ENCODE results near the gene FADS2. TPM values are rescaled to one million over a fixed set of nuclear protein-coding genes. Genes with fewer than 3 reads are reported as not detected.
A peak's percentile ranks its signal among the peaks of the same experiment; 100 is the strongest.

FADS2 gene
- total and polyA plus RNA-seq, 9 of the 15 experiments (the other 6 are each of a cell fraction or from before 2014, with no cell fraction given): 2.9 to 42.8 (median 16.2) TPM

DNA sequence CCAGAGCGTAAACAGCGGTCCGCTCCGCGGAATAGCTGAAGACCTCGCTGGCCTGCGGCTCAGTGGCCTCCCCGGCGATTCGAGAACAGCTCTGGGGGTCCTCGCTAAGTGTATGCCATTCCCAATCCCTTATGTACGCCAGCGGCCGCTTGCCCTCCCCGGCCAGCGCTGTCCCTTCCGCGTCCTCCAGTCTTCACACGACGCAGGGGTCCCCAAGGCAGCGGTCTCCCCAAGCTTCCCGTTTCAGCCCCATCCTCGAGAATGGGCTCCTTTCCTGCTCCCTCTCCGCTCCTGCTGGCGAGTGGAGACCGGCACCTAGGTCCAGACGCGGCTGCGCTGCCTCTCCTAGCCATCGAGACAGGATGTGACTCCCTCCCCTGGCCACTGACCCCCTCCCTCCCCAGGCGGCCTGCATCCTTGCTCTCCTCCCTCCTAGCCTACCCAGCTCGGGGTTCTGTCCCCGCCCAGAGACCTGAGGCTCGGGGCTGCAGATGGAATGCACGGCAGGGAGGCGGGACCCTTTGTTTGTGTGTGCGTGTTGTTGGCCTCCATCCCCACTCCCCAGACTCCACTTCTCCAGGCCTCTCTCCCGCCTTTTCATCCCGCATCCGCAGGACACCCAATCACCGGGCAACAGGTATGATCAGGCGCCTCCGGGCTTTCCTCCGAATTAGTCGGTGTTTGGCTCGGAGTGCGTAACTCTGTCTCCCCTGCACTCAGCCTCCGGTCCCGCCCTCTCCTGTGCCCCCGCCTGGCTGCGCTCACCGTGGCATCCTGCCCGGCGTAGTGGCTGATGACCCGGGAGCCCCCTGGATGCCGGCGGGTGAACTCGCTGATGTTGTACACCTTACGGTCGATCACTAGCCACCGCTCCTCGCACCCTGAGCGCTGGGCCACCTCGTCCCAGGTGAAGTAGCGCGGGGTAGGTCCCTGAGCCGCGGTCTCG is 12.0 kb upstream of the FADS2 start (continued):
- TF ChIP-seq, protein P1, sequence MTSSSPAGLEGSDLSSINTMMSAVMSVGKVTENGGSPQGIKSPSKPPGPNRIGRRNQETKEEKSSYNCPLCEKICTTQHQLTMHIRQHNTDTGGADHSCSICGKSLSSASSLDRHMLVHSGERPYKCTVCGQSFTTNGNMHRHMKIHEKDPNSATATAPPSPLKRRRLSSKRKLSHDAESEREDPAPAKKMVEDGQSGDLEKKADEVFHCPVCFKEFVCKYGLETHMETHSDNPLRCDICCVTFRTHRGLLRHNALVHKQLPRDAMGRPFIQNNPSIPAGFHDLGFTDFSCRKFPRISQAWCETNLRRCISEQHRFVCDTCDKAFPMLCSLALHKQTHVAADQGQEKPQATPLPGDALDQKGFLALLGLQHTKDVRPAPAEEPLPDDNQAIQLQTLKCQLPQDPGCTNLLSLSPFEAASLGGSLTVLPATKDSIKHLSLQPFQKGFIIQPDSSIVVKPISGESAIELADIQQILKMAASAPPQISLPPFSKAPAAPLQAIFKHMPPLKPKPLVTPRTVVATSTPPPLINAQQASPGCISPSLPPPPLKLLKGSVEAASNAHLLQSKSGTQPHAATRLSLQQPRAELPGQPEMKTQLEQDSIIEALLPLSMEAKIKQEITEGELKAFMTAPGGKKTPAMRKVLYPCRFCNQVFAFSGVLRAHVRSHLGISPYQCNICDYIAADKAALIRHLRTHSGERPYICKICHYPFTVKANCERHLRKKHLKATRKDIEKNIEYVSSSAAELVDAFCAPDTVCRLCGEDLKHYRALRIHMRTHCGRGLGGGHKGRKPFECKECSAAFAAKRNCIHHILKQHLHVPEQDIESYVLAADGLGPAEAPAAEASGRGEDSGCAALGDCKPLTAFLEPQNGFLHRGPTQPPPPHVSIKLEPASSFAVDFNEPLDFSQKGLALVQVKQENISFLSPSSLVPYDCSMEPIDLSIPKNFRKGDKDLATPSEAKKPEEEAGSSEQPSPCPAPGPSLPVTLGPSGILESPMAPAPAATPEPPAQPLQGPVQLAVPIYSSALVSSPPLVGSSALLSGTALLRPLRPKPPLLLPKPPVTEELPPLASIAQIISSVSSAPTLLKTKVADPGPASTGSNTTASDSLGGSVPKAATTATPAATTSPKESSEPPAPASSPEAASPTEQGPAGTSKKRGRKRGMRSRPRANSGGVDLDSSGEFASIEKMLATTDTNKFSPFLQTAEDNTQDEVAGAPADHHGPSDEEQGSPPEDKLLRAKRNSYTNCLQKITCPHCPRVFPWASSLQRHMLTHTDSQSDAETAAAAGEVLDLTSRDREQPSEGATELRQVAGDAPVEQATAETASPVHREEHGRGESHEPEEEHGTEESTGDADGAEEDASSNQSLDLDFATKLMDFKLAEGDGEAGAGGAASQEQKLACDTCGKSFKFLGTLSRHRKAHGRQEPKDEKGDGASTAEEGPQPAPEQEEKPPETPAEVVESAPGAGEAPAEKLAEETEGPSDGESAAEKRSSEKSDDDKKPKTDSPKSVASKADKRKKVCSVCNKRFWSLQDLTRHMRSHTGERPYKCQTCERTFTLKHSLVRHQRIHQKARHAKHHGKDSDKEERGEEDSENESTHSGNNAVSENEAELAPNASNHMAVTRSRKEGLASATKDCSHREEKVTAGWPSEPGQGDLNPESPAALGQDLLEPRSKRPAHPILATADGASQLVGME (CRISPR knock-in tag; IDR thresholded peaks at IDR 0.05): no peak
- TF ChIP-seq SAP30 (IDR thresholded peaks at IDR 0.05; ENCODE audit: borderline replicate concordance, insufficient read depth, low read depth, low read length, poor library complexity, severe bottlenecking) (peak; percentile 54), GATAD2A (IDR thresholded peaks at IDR 0.05) (no peak), EZH2 (IDR thresholded peaks at IDR 0.05; ENCODE audit: borderline replicate concordance, low read depth, low read length) (no peak), ZNF175 (CRISPR knock-in tag; IDR thresholded peaks at IDR 0.05; ENCODE audit: low read depth) (no peak), NCOR1 (IDR thresholded peaks at IDR 0.05) (no peak), MYC (IDR thresholded peaks at IDR 0.05; ENCODE audit: low read depth, low read length) (no peak), MYC (CRISPR knock-in tag; IDR thresholded peaks at IDR 0.05; ENCODE audit: borderline replicate concordance, low read depth) (no peak), PHF8 (IDR thresholded peaks at IDR 0.05; ENCODE audit: borderline replicate concordance, low read length) (no peak), PHB (CRISPR knock-in tag; IDR thresholded peaks at IDR 0.05) (no peak), HEY1 (CRISPR knock-in tag; IDR thresholded peaks at IDR 0.05; ENCODE audit: borderline replicate concordance) (no peak), TAF1 (IDR thresholded peaks at IDR 0.05; ENCODE audit: control insufficient read depth, extremely low read depth, insufficient read depth, low read length, severe bottlenecking) (peak; percentile 51)
- TF ChIP-seq, protein P2, sequence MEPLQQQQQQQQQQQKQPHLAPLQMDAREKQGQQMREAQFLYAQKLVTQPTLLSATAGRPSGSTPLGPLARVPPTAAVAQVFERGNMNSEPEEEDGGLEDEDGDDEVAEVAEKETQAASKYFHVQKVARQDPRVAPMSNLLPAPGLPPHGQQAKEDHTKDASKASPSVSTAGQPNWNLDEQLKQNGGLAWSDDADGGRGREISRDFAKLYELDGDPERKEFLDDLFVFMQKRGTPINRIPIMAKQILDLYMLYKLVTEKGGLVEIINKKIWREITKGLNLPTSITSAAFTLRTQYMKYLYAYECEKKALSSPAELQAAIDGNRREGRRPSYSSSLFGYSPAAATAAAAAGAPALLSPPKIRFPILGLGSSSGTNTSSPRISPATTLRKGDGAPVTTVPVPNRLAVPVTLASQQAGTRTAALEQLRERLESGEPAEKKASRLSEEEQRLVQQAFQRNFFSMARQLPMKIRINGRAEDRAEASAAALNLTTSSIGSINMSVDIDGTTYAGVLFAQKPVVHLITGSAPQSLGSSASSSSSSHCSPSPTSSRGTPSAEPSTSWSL (CRISPR knock-in tag; IDR thresholded peaks at IDR 0.05; ENCODE audit: borderline replicate concordance): no peak
- TF ChIP-seq, protein P3, sequence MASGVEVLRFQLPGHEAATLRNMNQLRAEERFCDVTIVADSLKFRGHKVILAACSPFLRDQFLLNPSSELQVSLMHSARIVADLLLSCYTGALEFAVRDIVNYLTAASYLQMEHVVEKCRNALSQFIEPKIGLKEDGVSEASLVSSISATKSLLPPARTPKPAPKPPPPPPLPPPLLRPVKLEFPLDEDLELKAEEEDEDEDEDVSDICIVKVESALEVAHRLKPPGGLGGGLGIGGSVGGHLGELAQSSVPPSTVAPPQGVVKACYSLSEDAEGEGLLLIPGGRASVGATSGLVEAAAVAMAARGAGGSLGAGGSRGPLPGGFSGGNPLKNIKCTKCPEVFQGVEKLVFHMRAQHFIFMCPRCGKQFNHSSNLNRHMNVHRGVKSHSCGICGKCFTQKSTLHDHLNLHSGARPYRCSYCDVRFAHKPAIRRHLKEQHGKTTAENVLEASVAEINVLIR (CRISPR knock-in tag; IDR thresholded peaks at IDR 0.05): no peak
- TF ChIP-seq, protein P4, sequence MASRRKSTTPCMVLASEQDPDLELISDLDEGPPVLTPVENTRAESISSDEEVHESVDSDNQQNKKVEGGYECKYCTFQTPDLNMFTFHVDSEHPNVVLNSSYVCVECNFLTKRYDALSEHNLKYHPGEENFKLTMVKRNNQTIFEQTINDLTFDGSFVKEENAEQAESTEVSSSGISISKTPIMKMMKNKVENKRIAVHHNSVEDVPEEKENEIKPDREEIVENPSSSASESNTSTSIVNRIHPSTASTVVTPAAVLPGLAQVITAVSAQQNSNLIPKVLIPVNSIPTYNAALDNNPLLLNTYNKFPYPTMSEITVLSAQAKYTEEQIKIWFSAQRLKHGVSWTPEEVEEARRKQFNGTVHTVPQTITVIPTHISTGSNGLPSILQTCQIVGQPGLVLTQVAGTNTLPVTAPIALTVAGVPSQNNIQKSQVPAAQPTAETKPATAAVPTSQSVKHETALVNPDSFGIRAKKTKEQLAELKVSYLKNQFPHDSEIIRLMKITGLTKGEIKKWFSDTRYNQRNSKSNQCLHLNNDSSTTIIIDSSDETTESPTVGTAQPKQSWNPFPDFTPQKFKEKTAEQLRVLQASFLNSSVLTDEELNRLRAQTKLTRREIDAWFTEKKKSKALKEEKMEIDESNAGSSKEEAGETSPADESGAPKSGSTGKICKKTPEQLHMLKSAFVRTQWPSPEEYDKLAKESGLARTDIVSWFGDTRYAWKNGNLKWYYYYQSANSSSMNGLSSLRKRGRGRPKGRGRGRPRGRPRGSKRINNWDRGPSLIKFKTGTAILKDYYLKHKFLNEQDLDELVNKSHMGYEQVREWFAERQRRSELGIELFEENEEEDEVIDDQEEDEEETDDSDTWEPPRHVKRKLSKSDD (conservative IDR thresholded peaks at IDR 0.05; ENCODE audit: low read length): no peak
